GM21367 (cell line): ENCODE results near the gene FOS.

Experiments used
- ATAC-seq: cut with Tn5 transposase; IDR thresholded peaks from one replicate; pipeline ENCODE4 v1.9.1; 2021; ENCODE audit not compliant: unreplicated experiment

The FOS gene

DNA sequence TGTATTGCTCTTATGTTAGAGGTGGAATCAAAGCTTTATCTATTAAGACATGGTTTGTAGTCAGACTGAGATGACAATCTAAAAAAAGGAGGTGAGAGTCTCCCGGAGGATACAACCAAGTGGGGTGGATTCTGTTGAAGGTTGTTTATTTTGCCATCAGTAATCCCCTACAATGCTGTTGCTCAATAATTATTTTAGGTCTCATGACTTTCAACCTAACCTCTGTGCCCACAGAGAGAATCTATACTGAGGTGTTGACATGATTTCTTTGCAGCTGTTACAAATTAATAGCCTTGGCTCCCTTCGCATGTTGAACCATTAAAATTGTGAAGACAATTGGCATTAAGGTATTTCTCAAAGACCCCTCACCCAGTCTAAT, 28.7 kb upstream of the FOS start:
- no peak for ATAC-seq

DNA sequence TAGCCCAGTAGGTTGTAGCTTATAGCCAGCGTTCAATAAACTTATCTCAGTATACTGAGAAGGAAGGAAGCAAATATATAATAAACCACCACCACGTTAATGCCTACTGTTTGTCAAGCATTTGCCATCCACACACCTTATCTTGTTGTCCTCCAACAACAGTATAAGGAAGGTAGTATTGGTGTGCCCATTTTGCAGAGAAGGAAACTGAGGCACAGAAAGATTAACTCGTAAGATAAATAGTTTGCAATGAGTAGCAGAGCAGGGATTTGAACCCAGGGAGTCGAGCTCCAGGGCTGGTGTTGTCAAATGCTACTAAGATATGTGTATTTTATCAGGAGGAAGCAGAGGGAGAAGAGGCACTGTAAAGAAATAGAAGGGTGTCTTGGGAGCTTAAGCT, 27.8 kb upstream of the FOS start:
- no peak for ATAC-seq

DNA sequence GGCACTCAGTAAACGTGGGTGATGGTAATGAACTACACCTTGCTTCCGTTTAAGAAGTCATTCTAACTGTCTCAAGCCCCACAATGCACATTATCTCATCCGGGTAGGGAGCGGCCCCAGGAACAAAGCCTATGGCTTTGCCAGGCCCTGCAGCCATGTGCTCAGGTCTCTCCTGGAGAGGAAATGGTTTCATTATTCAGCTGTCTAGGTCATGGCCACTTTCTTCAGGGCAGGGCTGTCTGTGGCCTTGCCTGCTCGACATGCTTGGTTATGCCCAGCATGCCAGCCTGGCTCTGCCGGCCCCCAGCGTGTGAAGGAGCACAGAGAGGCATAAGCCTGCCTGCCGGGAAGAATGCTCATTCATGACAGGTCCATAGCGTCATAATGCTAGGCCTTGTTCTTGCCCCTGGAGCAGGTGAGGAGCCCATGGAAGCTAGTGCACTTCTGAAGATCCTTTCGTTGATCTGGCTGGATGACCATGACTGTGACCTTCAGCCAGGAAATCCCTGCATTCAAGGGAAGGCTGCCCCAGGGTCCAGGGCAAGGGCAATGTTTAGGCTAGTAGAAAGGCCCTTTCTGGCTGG, 26.3 kb upstream of the FOS start:
- no peak for ATAC-seq

DNA sequence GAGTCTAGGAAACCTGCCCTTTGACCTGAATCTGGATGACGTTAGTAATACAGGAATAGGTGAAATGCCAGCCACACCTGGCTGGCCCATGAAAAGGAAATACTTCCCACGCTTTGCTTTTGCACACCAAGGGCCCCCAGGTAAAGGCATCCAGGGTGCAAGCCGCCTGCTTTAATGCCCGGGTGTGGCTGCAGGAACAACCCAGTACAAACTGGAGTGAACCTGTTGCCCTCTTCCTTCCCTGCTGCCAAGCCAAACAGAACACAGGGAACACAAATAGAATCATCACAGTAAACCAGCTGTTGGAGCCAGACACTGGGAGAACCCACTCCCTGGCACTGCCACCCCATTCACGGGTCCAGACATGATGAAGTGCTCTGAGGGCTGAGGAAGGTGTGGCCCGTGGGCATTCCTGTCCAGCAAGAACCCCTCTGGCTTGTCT, 24.2 kb upstream of the FOS start:
- no peak for ATAC-seq

DNA sequence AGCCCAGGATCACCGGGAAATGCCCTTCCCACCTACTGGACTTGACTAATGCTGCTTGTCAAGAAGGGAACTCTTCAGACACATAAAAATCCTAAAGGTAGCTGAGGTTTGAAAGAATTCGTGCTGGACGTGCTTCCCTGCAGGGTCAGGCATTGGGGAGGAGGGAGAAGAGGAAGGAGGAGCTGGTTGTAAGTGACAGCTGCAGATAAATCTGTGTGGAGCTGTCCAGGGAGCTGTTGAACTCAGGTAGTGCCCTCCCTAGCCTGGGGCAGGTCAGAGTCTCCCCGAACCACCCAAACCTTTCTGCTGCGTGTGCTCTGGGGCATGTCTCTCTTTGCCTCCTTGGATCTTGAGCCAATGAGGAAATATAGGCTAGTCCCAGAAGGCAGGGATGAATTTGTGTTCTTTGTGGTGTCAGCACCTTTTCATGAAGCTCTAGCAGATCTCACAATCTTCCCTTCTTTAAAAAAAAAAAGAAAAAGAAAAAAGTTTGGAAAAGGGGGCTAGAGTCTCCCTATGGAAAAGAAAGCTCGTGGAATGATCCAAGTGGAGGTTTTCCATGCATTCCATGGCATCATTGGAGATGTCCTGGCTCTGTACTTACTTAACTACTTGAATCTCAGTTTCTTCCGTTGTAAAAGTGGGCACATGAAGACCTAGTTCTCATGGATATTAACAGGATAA, 23.6 kb upstream of the FOS start:
- no peak for ATAC-seq

DNA sequence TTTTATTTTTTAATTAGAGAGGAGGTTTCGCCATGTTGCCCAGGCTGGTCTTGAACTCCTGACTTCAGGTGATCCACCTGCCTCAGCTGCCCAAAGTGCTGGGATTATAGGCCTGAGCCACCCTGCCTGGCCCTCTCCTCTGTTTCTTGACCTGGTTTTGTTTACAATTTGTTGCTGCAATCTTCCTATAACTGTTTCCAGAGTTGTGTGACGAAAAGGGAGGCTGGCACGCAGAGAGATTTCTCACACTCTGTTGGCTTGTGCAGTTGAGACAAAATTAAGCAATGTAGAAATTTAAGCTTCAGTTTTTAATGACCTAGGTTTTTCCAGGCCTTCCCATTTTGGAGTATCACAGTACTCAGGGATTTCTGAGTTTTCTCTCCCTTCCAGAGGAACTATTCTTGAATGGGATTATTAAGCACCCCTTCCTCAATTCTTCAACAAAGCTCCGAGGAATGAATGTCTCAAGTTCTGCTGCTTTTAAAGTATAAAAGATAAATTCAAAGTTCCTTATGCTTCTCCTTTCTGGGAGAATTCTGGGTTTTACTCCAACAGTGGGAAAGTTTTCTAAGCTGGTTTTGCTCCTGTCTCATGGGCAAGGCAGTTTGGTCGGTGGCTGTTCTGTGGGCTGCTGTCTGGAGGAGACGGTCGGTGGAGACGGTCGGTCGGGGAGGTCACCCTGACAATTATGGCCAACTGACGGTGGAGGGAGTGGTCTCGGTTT, 20.4 kb upstream of the FOS start:
- ATAC-seq: peak; percentile 2

DNA sequence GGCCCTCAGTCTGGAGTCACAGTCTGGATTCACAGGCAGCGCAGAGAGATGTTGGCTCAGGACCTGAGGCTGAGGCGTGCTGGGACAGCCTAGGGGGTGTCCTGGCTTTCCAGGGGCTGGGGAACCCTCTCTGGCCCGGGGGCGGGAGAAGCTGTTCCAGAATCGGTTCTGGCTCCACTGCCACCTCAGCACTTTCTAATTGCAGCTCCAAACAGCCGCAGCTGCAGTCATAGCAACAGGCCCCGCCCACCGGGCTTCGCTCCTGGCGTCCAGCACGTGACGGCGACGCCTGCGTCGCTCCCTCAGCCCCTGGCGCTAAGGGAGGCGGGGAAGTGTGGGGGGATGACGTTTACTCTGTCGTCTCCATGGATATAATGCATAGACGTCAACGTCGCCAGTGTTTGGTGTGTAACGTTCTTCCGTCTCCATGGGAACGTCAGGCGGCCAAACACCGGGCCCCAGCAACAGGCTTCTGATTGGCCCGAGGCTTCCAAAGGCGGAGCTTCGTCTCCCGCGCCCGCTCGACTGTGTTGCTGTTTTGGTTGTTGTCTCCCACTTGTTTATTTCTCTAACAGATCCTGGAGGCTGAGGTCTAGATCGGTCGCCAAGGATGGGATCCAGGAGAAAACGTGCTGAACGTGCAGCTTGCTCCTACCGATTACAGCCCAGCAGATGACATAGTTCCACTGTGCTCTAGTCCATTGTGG, 19.7 kb upstream of the FOS start:
- peak; percentile 94 for ATAC-seq

DNA sequence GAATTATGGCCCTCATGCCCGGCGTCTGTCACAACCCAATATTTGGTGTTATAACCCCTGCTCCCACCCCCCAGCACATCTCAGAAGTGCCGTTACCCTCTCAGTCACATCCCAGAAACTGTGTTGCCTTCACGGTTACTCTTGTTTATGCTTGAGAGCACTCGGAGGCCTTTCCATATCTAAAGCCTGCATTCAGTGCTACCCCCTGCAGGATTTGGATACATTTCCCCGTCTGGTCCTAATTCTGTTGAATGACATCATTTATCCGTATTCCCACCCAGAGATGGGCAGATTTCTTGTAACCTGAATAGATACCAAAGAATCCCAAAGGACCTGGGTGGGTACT, 19.1 kb upstream of the FOS start:
- ATAC-seq: no peak

DNA sequence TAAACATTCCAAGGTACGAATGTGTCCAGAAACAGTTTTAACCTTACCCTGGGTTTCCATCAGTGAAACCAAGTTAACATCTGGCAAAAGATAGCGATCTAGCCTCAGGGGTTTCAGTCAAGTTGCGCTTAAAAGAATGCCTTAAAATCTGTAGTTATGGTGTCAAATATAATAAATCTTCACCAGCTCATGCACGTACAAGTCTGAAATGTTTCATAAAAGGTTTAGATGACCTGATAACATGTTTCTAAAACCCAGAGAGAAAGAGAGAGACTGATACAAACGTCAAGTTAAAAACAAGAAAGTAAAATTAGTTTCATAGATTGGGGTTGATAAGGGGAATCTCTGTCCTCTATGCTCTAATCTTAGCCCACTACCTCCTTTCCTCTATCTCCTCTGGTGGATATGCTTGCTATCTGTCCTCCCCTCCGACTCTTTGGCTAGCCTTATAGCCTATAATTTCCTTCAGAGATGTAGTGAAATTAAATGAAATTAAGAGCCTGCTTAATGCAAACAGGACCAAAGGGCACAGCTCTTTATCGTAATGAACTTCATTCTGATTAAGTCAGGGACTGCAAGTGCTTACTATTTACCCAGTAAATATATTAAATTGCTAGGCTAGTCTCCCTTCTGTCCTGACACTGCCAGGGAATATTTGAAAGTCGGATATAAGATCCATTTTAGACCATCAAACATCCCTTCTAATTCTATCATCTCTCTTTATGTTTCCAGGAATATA, 18.4 kb upstream of the FOS start:
- ATAC-seq: no peak

DNA sequence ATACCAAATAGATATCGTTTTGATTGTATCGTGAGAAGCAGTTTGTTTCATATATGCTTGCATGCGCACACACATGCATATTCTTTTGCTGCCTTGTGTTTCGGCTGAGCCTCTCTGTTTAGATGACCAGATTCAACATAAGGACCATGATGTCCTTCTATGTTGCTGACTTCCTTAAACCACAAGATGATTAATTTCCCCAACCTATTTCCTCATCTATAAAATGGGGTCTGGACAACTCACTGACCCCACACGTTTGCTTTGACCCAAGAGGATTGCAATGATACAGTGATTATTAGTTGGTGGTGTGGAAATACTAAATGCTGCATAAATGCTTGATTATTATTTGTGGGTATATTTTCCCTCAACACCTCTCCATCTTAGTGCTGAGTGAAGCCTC, 16.8 kb upstream of the FOS start:
- ATAC-seq: no peak

DNA sequence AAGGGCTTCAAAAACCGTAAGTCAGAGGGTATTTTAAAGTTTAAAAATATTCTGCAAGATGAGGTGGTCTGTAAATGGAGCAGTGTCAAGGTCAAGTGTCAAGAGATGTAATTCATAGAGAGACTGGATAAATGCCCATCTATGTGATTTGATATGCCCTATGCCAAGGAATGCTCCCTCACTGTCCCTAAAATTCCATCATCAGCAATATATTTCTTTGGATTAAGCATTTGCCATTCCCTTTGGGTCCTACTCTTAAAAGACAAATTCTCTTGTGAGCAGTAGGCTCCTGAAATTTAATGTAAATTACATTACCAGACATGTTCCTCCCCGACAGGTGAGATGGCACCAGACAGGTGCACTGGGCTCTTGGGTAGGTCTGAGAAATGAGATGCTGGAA, 16.0 kb upstream of the FOS start:
- no peak for ATAC-seq

DNA sequence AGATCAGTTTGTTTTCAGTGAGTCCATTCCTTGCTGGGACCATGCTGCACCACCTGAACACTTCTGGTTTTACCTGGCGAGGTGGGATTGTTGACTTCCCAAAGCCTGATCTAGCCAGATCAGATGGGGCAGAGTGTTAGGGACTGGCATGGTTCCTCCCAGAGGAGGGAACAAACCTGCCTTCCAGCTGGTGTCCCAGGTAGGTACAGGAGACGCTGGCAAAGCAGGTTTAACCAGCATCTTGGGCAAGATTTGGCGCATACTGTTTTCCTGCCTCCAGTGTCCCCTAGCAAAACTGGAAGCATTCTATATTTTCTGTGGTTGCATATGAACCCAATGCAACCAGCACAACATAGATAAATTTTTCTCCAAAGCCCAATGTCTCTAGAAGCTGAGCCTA, 14.6 kb upstream of the FOS start:
- ATAC-seq: no peak

DNA sequence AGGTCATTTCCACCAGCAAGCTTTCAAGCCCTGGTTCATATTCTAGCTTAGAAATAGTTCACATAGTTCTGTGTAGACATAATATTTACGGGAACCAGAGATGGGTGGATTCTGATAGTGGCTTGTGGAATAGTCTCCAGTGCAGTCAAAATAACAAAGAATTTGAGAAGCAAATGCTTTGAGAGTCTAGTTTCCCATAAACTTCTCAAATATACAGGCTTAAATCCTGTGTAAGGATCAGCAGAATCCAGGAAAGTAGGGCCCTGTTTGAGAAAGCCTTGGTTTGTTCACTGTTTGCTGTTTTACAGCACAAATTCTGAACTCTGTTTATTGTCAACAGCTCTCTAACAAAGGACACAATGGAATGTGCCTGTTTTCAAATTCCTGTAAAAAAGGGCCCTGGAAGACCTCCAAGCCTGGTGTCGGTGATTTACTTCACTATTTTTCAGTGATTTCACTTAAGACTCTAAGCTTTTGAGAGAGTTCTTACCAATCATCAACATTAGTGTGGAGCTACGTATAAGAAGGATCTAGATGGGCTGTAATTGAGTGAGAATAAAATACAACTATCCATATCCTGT, 11.4 kb upstream of the FOS start:
- ATAC-seq: no peak

DNA sequence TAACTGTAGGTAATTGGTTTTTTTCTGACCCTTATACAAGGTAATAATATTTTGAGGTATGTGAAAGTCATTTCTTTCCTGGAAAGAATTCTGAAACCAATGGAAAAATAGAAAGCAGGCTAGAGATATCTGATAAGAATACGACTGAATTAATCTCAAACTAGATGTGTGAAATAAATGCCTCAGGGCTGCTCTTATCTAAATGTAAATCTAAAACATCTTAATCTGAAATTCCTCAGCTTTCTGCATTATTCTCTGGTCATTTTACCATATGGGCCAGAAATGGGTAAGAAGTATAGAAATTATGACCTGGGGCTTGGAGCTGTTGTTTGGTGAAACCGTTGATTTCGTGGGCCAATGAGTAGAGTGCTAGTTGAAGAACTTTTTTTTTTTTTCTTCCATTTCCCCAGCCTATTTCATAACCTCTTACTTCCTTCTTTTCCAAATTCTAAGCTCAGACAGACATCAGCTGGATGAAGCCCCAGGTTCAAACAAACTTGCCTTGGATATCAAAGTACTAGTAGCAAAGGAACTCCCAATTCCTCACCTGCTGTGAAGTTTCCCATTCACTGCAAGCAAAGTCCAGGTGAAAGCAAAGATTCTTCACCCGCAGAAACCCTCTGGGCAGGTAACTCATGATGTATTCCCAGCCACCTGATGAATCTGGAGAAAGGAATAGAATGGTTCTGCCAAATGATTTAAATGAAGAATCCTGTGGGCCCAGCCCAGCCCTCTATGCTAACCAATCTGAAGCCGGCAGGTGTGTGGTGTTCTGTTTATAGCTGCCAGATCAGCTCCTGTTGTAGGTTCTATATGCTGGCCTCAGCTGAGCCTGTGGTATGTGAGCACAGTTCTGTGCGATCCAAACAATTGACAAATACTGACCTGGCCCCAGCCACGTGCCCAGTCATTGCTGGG, 9.7 kb upstream of the FOS start:
- no peak for ATAC-seq

DNA sequence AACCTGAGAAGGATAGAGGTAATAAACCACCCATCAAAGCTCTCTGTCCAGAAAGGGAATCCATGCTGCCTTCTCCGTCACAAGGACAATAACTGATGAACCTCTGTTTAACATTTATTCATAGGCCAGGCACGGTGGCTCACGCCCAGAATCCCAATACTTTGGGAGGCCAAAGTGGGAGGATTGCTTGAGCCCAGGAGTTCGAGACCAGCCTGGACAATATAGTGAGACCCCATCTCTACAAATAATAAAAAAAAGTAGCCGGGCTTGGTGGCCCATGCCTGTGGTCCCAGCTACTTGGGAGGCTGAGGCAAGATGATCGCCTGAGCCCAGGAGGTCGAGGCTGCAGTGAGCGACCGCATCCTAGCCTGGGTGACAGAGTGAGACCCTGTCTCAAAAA, 7.1 kb upstream of the FOS start:
- no peak for ATAC-seq

DNA sequence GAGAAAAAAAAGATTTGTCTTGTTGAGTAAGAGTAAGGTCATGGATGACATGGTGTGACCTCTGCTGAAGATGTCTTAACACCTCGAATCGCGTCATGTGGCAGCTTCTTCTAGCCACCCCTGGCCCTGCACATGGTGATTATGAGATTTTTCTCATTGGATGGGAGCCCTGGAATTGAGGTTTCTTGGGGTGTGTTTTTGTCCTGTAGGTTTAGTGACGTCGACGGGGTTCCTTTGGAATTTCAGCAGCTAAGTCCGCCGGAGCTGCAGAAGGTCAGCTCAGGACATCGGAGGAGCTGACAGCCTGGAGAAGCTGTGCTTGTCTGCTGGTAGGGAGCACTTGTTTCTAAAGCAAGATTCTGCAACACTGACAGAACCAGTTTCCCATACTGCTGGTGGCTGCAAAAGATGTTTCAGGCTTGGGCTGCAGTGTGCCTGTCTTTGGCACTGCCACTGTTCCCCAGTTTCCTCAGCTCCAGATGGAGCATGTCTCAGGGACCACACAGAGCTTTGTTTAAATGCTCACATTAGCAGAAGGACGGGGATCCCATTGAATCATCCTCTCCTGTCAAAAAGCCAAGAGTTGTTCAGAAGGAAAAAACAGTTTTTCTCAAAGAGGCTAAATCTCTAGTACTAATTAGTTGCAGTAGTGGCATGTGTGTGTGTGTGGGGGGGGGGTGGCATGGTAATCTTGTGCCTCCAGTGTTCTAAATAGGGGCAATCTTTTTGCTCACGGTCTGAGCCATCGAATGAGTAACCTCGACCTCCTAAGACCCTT, 5.2 kb upstream of the FOS start:
- no peak for ATAC-seq

DNA sequence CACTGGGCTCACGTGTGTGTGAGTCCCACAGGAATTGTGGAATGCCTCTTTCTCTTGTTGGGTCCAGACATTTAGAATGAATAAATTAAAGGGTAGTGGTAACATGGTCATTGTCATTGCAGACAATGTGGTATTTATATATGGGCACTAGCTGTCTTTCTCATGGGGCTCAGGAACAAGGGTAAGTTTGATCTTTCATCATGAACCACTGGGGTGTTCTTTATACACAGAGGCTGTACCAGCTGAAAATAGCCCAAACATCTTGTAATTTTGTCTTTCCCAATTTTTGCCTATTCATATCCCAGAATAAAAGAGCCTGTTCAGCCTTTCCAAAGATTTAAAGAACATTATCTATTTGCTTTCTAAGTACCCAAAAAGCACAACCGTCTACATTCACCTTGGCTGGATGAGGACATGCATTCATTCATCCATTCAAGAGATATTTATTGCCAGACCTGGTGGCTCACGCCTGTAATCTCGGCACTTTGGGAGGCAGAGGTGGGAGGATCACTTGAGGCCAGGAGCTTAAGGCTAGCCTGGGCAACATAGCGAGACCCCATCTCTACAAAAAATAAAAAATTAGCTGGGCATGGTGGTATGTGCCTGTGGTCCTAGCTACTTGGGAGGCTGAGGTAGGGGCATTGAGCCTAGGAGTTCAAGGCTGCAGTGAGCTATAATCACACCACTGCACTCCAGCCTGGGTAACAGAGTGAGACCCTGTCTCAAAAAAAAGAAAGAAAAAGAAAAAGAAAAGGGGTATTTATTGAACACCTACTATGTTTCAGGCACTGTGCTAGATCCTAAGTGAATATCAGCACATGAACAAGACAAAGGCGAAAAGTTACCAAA, 4.4 kb upstream of the FOS start:
- ATAC-seq: no peak

DNA sequence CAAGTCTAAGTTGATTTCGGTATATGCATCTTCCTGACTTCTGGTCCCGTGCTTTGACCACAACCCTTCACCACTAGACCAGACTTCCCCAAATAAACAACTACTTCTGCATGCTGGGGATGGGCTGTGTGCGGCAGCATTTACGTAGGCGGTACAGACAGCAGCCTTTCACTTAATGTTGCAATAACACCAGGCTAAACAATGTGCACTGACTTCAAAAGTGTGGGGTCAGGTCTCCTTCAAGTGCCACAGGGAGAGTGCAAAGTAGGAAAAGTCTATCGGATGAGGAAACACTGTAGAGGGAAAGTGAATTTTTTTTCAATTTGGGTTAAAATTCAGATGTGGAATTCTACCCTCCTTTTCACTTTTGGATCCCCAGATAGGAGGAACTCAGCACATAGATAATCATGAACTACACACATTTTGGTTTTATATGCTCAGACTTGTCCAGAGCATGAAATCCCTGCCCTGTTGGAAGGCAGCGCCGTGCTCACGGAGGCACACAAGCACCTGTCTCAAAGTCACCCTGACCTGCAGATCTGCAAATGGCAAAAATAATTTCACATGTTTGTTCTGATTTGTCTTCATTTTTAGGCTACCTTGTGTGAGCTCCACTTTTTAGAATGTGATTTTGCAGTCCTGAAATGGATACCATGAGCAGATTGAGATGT, 3.6 kb upstream of the FOS start:
- ATAC-seq: no peak
